ENCODE results near the gene ADTRP.
"Not testable (repeated sequence)": the region's sequence is repeated elsewhere in the genome, so short reads cannot be mapped to it uniquely, and the experiment has no call there.

The ADTRP gene

GRCh38 chr6:11802886-11803590 is 24.4 kb upstream of the ADTRP start:
- DNase-seq: no peak

- DNase-seq: not testable (repeated sequence)
Measured at GRCh38 chr6:11800531-11800930, 21.9 kb upstream of the ADTRP start.

DNA sequence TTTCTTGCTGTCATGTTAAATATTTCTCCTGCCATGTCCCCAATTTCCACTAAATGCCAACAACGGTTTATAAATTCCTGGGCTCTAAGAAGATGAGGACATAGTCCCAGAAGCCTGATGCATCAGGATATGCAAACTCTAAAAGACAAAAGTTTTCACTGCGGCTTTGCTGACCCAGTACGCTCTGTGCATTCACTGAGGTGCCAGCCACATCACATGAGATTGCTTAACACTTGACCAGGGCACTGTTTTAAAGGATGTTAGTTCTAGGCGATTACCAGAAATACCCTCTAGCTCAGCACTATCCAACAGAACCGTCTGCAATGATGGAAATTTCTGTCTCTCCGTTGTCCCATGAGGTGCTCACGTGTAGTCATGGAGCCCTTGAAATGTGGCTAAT is 19.9 kb upstream of the ADTRP start:
- no peak for DNase-seq

DNA sequence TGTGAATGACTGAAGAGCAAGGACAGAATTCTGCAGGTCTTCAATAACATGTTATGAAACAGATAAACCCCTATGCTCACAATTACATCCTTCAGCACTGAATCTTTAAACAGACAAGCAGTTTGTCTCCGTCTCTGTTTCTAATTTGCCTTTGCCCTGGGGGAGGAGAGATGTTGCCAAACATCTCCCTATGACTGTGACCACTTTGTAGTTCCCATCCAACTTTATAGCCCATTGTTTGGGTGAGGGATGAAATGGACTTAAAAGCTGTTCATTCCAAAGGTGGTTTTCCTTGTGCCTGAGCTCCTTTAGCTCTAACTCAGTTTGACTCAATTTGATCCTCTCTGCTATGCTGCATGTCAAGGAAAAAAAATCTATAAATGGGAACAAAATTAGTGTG is 19.5 kb upstream of the ADTRP start:
- DNase-seq: no peak

DNA sequence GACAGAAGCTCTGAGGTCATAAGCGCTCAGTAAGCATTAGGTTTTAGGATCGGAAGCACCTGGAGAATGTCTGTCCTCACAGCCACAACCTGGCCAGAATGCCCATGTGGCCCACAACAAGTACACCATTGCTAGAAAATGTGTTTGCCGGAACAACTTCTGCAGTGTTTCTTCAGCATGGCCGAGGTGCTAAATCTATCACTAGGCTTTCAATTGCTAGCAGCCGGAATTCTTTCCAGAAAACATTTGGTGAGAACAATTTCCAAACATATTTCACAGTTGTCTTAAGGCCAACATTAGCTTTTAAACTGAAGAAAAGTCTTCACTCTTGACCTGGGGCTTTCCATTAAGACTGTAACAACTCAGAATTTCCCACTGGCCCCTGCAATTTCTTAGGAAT is 18.2 kb upstream of the ADTRP start:
- DNase-seq: no peak

DNA sequence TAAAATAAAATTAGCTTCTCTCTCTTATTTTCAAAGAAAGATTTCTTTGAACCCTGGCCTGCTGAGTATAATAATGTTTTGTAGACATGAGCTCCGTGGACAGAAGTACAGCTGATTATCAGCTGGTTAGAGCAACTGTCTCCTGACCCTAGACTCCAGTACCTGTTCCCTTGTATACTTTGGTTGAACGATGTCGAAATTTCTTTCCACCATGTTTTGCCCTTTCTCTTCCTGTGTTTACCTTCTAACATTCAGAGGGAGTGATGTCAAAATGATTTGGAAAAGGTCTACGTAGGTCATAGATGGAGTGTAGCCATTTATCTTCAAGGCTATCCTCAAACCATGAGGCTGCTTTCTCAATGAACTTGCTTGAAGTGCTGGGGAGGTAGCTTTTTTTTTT is 16.8 kb upstream of the ADTRP start:
- DNase-seq: no peak

GRCh38 chr6:11793277-11793676 is 14.7 kb upstream of the ADTRP start:
- DNase-seq: no peak

DNA sequence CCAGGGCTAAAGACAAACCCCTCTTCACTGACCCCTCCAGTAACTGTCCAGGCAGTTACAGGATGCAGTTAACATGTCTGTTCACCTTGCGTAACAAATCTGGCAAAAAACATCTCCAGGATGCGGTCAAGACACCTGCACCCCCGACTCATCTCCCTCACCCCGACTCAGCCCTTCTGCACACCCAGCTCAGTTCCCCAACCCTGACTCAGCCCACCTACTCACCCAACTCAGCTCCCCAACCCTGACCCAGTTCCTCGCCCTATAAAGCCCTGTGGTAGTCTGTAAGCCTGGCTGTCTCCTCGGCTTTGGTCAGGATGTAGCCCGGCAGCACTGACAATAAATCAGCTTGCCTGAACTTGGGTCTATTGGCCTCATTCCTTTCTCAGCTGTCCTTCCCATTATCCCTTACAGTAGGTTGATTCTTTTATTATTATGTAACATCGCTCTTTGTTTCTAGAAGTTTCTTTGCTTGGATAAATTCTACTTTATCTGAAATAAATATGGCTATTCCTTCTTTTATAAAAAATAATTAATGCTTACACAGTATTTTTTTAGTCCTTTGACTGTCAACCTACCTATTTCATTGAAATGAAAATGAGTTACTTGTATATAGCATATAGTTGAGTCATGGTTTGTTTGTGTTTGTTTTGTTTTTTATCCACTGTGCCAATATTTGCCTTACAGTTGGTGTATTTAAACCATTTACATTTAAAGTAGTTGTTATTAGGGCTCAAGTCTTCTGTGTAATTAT is 12.9 kb upstream of the ADTRP start:
- no peak for DNase-seq

- DNase-seq: no peak
Measured at GRCh38 chr6:11789744-11790143, 11.1 kb upstream of the ADTRP start.

- no peak for DNase-seq
Measured at GRCh38 chr6:11788043-11788442, 9.4 kb upstream of the ADTRP start.

DNA sequence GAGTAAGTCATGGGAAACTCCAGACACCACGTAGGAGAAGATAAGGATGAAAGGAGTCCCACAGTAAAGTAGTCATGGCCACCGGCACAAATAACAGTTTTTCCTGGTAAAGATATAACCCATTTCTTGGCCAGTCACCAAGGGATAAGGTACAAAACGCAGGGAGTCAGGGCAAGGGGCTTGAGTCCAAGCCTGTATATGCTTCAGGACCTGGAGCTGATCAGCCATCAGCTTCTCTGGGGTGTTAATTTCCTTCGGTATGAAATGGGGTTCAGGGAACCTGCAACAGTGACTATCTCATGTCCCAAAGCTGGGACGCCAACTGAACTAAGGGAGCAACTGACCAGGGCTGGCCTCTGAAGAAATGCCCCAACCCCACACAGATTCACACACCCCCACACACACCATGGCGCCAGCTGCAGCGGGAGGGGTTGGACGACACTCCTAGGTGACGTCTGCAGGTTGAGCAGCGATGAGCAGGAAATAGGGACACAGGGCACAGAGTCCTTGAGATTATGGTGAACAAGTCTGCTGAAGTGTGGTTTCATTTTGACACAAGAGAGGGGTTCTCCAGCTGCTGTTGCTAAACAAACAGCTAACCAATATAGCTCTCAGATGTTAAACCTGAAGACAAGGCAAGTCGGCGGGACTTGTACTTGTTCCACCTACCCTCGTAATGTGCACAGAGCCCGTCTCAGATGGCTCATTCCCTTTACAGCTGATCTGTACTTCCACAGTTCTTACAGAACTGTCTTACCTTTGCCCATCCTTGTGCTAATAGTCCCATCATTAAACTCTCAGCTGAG is 7.4 kb upstream of the ADTRP start:
- peak; percentile 45 for DNase-seq

DNA sequence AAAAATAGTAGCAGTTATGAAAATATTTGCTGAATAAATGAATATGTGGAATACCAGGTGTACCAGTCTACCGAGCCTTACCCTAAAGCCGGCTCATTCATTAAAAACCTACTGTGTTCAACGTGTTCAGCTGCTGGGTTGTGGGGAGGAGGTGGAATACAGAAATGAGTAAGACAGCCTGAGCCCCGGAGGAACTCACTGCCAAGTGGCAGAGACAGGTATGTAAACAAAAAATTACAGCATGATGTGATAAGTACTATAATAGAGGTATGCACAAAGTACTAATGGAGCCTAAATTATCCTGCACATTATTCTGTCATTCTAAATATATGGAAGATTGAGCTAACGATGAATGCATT is 6.8 kb upstream of the ADTRP start:
- DNase-seq: peak; percentile 22

GRCh38 chr6:11784341-11784740 is 5.7 kb upstream of the ADTRP start:
- no peak for DNase-seq

DNA sequence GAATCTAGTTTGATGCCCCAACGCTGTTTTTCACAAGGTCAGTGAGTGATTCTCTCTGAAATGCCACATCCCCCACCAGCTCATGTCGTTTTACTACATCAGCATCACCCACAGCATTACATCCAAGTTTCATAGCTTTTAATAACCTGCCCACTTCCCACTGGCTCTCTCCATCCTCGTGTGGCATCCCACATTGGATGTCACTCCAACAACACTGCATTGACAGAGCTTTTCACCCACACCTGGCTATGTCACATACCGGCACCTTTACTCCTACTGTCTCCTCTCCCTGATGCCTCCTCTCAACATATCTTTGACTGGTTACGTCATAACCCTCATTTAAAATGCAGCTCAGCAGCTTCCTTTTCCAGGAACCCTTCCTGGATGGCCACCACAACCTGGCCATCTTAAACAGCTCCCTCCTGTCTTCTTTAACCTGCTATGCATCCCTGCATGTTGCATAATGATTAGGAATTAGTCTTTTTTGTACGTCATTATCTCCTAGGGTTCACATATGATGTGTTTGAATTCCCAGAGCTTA is 5.0 kb upstream of the ADTRP start:
- DNase-seq: no peak

GRCh38 chr6:11782524-11782923 is 3.9 kb upstream of the ADTRP start:
- no peak for DNase-seq

DNA sequence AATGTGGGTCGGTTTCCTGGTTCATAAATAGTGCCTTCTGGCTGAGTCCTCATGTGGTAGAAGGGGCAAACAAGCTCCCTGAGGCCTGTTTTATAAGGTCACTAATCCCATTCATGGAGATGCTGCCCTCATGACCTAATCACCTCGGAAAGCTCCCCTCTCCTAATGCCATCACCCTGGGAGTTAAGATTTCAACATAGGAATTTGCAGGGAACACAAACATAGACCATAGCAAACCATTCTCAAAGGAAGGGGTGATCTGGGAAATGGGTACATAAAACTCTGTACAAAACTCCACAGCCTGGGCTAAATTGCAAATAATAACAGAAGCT is 1.5 kb upstream of the ADTRP start:
- no peak for DNase-seq

GRCh38 chr6:11779329-11780096 is 910 bp upstream of the ADTRP start:
- DNase-seq: no peak

DNA sequence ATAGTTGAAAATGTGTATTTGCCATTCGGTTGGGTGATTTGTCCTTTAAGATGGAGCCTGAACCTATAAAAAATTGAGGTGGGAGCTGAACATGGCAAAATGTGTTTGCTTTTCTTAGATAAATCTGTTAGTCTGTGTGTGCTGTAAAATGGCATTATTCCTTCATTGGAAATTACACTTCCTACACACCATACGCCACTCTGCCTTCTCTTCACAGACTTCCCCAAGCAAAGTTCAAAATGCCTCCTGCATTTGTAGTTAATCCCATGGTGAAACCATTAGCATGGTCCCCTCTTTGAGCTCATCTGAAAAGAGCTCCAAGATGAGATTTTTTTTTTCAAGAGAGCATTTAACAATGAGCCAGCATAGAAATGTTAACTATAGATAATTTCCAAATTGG is 567 bp downstream of the ADTRP start:
- no peak for DNase-seq

DNA sequence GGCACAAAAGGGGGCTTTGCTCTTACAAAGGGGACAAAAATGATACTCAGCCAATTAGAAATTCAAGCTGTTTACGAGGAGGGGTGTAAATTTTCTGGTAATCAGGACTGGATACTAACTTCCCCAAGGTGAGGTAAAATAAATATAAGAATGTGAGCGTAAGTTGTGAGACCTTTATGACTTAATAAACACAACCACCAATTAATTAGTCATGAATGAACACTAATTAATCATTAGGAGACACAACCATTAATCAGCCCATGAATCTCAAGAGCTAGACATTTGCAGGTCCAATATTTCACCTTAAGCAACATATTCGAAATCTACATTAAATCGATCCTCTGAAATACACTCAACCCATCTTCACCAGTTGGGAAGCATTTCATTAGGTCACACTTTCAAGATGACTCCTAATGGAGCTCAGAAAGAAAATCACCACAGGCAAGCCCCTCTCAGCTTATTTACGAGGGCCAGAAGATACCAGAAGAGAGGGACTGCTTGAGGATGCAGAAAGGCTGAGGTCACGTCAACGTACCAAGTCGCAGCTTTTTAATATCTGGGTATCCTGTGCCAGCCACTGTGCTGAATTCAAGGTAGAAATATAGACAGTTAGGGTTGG is 2.7 kb downstream of the ADTRP start:
- DNase-seq: no peak

- no peak for DNase-seq
Measured at GRCh38 chr6:11774426-11774825, 4.2 kb downstream of the ADTRP start.

GRCh38 chr6:11773581-11773980 is 5.0 kb downstream of the ADTRP start:
- no peak for DNase-seq

- no peak for DNase-seq
Measured at GRCh38 chr6:11773013-11773412, 5.6 kb downstream of the ADTRP start.

Data from CD4-positive, alpha-beta T cell treated with Interleukin-12 subunit alpha and Interleukin-12 subunit beta, for 1 hour (primary cell).